CD1c-positive myeloid dendritic cell (primary cell): ENCODE data around the gene SPATA16.
"Not testable (repeated sequence)": the region's sequence is repeated elsewhere in the genome, so short reads cannot be mapped to it uniquely, and the experiment has no call there.

Source experiments
- DNase-seq: peaks from one replicate; pipeline ENCODE4 v3.0.0-alpha.2; 2016; ENCODE audit errors: extremely low spot score

SPATA16 gene

DNA sequence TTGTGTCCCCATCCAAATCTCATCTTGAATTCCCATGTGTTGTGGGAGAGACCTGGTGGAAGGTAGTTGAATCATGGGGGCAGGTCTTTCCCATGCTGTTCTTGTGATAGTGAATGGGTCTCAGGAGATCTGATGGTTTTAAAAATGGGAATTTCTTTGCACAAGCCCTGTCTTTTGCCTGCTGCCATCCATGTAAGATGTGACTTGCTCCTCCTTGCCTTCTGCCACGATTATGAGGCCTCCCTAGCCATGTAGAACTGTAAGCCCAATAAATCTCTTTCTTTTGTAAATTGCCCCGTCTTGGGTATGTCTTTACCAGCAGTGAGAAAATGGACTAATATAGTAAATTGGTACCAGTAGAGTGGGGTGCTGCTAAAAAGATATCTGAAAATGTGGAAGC lies 261.7 kb downstream of the SPATA16 start:
- not testable (repeated sequence) for DNase-seq

GRCh38 chr3:172877011-172877410 lies 264.0 kb downstream of the SPATA16 start:
- DNase-seq, result no peak

GRCh38 chr3:172876297-172876696 lies 264.7 kb downstream of the SPATA16 start:
- no peak for DNase-seq

- DNase-seq, result no peak
Measured at GRCh38 chr3:172875039-172875438, 266.0 kb downstream of the SPATA16 start.

DNA sequence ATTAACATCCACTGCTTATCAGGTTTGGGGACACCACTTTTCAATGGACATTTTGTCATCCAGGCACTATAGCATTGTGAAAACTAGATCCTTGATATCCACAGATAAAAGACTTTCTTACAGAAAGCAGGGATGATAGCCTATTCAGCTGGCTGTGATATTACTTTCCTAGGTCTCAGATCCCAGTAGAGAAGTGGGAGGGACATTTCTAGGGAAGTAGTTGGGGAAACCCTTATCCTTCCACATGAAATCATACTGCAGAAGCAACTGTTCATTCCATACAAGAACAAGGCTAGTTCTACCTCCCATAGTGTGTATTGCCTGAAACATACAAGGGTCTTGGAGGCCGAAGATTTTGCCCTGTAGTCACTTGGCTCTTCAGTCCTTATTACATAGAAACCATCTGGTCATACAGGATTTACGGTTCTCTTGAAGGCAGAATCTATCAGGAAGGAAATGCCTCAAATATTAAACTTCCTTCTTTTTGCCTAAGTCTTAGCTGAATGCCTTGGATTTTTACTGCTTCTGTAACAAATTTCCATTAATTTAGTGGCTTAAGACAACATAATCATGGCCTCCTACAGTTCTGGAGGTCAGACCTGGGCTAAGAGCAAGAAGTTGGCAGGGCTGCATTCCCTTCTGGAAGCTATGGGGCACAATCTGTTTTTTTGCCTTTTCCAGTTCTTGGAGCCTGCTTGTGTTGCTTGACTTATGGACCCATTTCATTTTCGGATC lies 271.1 kb downstream of the SPATA16 start:
- DNase-seq, result no peak

DNA sequence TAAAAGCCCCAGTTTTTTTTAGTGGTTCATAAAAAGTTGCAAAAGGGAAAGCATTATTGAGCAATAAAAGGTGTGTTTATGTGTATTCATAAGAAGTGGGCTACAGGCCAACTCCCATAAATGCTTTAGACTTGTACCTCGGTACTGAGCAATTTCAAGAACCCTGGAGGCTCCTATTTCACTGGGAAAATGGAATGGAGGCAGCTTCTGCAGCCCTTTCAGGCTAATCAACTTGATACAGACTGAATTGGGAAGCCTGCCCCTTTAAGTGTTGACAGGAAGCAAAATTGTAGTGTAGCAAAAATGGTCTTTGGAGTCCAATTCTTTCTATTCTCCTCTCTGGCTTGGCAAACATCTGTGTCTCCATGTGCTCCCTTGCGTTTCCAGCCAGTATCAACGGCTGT lies 271.7 kb downstream of the SPATA16 start:
- DNase-seq, result no peak

GRCh38 chr3:172868582-172869200 lies 272.3 kb downstream of the SPATA16 start:
- DNase-seq, result no peak

GRCh38 chr3:172866726-172867350 lies 274.2 kb downstream of the SPATA16 start:
- not testable (repeated sequence) for DNase-seq

- DNase-seq, result no peak
Measured at GRCh38 chr3:172859041-172859440, 282.0 kb downstream of the SPATA16 start.

DNA sequence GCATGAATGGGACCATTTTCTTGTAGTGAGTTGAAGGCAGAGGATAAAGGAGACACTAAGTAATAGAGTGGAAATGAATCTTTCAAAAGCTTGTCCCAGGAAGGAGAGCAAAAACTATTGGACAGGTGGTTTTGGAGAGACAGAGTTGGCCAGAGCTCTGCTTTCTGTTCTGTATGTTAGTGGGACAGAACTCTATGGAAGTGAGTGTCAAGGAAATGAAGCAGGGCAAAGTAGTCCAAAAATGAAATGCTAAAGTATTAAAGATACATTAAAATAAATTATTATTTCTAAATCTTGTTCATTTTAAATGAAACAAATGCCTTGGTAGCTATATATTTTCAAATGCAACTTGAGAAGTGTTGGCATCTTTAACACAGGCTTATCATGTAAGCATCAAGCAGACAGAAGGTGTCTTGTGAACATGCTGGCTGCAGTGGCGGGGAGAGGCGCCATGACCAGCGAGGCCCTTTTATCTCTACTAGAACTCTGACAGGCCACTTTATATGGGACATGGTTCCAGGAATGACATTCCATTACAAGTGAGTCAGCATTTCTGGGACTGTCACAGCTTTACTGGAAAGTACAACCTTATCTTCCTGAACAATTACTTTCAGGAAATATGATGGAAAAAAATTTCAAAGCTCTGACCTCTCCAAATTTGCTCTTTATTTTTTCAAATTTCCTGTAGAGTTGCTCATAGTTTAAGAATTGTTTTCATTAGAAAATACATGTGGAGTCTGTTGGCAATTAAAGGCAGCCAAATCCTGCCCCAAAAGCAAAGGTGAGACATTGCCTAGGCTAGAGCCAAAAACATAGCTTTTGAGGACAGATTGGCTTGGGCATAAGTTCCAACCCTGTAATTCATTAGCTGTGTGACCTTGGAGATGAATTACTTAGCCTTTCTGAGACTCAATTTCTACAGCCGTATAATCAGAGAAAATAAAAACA lies 284.0 kb downstream of the SPATA16 start:
- DNase-seq, result no peak

DNA sequence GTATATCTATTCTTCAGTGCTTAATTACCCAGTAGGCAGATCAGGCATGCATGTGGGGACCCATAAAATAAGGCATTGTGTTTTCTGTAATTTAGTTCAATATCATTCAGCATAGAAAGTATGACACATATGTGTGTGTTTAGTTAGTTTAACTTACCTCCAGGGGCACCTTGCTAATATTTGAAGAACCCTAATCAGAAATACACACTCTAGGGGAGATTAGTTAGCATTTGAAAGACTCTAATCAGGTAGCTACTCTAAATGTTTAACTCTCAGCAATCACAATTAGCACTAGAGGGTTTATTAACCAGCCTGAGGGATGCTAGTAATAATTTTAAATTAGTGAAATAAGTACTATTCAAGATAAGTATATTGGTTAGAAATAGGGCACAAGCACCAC lies 286.0 kb downstream of the SPATA16 start:
- DNase-seq, result no peak

DNA sequence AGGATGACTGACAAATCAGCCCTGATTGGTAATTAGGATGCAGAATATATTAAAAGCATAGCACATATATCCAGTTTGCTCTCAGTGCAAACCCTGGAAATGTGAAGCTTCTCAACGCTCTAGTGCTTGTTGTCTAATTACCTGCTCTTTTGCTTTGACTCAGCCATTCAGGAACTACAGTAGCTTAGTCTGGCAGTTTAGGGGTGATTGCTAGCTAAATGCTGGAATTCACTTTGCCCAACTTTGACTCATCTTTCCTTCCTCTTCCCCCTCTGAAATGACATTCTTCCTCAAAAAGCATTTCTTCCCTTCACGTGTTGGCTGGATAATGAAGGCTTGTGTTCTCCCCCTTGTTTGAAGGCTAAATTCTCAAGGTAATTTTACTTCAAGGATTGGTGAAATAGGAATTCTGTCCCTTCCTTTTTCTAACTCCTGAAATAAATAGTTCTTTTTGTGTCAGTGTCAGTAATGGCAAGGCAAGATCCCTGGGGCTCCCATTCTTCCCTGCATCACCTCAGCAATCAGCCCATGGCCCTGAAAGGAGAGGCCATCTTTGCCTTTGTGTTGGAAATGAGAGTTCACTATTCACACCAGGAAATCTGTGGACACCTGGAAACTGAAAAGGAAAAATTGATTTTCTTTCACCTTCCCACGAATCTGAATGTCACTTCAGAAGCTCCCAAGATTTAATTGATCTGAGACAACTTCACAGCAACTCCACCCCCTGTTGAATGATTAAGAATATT lies 286.9 kb downstream of the SPATA16 start:
- DNase-seq, result no peak

GRCh38 chr3:172853005-172853404 lies 288.0 kb downstream of the SPATA16 start:
- no peak for DNase-seq

DNA sequence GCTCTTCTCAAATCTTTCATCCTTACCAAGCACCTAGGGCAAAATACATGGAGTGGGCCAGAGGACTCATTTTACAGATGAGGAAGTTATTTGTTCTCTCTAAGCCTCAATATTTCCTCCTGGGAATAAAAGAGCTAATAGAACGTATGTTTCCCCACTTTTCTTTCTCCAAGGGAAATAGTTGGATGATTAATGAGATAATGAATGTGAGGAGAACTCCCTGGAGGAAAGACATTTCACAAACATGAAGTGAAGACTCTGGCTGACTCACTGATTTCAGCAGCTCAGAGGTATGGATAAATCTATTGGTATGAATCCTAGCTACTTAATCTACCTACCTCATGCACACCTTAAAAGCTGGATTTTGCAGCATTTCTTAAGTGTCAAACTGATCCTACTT lies 292.1 kb downstream of the SPATA16 start:
- DNase-seq, result no peak

GRCh38 chr3:172847292-172847691 lies 293.7 kb downstream of the SPATA16 start:
- DNase-seq, result no peak

DNA sequence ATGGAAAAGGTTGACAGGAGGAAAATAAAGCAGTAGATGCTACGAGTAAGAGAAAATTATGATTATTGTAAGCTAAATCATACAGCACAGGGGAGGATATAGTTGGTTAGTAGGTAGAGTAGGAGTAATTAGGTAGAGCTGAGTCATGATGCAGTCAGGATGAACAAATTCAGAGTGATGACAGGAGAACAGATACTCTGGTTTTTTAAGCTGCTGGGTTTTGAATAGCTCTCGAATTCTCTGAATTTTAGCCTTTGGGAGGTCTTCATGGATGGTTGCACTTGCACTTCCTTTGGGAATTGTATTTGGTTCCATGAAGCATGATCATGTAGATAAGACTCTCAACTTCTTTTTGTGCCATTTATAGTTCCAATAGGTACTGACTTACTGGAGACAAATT lies 294.3 kb downstream of the SPATA16 start:
- no peak for DNase-seq

GRCh38 chr3:172846103-172846561 lies 294.9 kb downstream of the SPATA16 start:
- DNase-seq, result peak; percentile 60

- no peak for DNase-seq
Measured at GRCh38 chr3:172844428-172844827, 296.6 kb downstream of the SPATA16 start.

GRCh38 chr3:172840913-172841312 lies 300.1 kb downstream of the SPATA16 start:
- no peak for DNase-seq

GRCh38 chr3:172840463-172840862 lies 300.6 kb downstream of the SPATA16 start:
- DNase-seq, result no peak

DNA sequence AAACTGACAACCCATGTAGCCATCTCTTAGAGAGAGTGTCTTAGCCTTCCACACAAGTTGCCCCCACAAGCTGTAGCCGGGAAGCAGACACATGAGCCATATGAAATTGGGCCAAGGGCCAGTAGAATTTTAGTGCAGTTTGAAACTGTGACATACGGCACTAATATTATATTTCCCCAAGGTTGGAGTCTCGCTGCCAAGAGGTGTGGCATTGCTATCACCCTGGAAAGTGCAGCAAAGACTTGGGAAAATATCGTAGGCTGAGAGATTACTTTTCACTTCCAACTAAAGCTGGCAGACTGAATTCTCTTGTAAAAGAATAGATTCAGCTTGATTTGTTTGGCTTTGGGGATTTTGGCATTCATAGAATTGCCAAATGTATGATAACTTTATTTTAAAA lies 301.4 kb downstream of the SPATA16 start:
- DNase-seq, result no peak
